GM21528 (cell line): ENCODE measurements around the gene XPO5.

ENCODE experiments used
- ATAC-seq: cut with Tn5 transposase; IDR thresholded peaks from one replicate; pipeline ENCODE4 v1.9.1; 2021; ENCODE audit warnings: mild to moderate bottlenecking, moderate library complexity; ENCODE audit not compliant: unreplicated experiment, low FRiP score

Gene XPO5

GRCh38 chr6:43476746-43477145 is 99.1 kb downstream of the XPO5 start:
- ATAC-seq, result no peak

- no peak for ATAC-seq
Measured at GRCh38 chr6:43475516-43475915, 100.3 kb downstream of the XPO5 start.

- no peak for ATAC-seq
Measured at GRCh38 chr6:43472515-43472914, 103.3 kb downstream of the XPO5 start.
